Forelimb muscle (tissue), 1 donor: Measurements from ENCODE around the gene SMG6. TPM values are rescaled to one million over a fixed set of nuclear protein-coding genes. Genes with fewer than 3 reads are reported as not detected.
"Not testable (repeated sequence)": the region's sequence is repeated elsewhere in the genome, so short reads cannot be mapped to it uniquely, and the experiment has no call there.

Experiments used
- DNase-seq: peaks from one replicate; pipeline ENCODE4 v3.0.0-alpha.2; 2013; ENCODE audit warnings: low read depth
- polyA plus RNA-seq: library from polyadenylated mRNA; unstranded; fragments of 120-200 nt; gene quantifications from one replicate; pipeline ENCODE4 v1.2.1, GENCODE V29; 2013; ENCODE audit not compliant: insufficient read length

Gene SMG6
- polyA plus RNA-seq, 1 donor = 16.5 TPM

GRCh38 chr17:2263183-2264066, 40.2 kb downstream of the SMG6 start:
- DNase-seq = no peak

- no peak for DNase-seq
Observed at GRCh38 chr17:2262135-2262587, 41.4 kb downstream of the SMG6 start.

GRCh38 chr17:2259769-2260536, 43.6 kb downstream of the SMG6 start:
- no peak for DNase-seq

- not testable (repeated sequence) for DNase-seq
Observed at GRCh38 chr17:2258830-2259229, 44.8 kb downstream of the SMG6 start.

GRCh38 chr17:2253768-2254406, 49.7 kb downstream of the SMG6 start:
- DNase-seq = no peak

GRCh38 chr17:2253362-2253761, 50.2 kb downstream of the SMG6 start:
- DNase-seq = no peak

- DNase-seq = no peak
Observed at GRCh38 chr17:2251098-2251497, 52.5 kb downstream of the SMG6 start.

- DNase-seq = no peak
Observed at GRCh38 chr17:2250140-2251095, 53.2 kb downstream of the SMG6 start.

- DNase-seq = no peak
Observed at GRCh38 chr17:2247005-2247404, 56.6 kb downstream of the SMG6 start.

- DNase-seq = peak; percentile 60
Observed at GRCh38 chr17:2244545-2245525, 58.8 kb downstream of the SMG6 start.

GRCh38 chr17:2243953-2244352, 59.6 kb downstream of the SMG6 start:
- DNase-seq = no peak

GRCh38 chr17:2241823-2242222, 61.8 kb downstream of the SMG6 start:
- no peak for DNase-seq

GRCh38 chr17:2240541-2240940, 63.0 kb downstream of the SMG6 start:
- no peak for DNase-seq

GRCh38 chr17:2239882-2240430, 63.6 kb downstream of the SMG6 start:
- no peak for DNase-seq

GRCh38 chr17:2239170-2239551, 64.4 kb downstream of the SMG6 start:
- DNase-seq = no peak

- peak; percentile 62 for DNase-seq
Observed at GRCh38 chr17:2238432-2239169, 65.0 kb downstream of the SMG6 start.

- no peak for DNase-seq
Observed at GRCh38 chr17:2237950-2238349, 65.6 kb downstream of the SMG6 start.

GRCh38 chr17:2237521-2237921, 66.1 kb downstream of the SMG6 start:
- no peak for DNase-seq
